D721Med (cell line): ENCODE results near the gene LUC7L.
"Not testable (repeated sequence)": the region's sequence is repeated elsewhere in the genome, so short reads cannot be mapped to it uniquely, and the experiment has no call there.

ENCODE experiments used
- DNase-seq: peaks from one replicate; pipeline ENCODE4 v3.0.0; 2011; ENCODE audit warnings: low spot score; ENCODE audit not compliant: insufficient read length
- FAIRE-seq: peaks from 2 replicates; lab custom pipeline; 2011; peaks lifted over from hg19 to GRCh38; lab: Jason Lieb, UNC
- TF ChIP-seq, protein P1 (sequence below): IDR thresholded peaks from 2 replicates; pipeline ENCODE4 v1.5.1; 2012; ENCODE audit warnings: mild to moderate bottlenecking, control low read depth; ENCODE audit not compliant: insufficient read depth; ENCODE audit errors: missing control alignments

The LUC7L gene

DNA sequence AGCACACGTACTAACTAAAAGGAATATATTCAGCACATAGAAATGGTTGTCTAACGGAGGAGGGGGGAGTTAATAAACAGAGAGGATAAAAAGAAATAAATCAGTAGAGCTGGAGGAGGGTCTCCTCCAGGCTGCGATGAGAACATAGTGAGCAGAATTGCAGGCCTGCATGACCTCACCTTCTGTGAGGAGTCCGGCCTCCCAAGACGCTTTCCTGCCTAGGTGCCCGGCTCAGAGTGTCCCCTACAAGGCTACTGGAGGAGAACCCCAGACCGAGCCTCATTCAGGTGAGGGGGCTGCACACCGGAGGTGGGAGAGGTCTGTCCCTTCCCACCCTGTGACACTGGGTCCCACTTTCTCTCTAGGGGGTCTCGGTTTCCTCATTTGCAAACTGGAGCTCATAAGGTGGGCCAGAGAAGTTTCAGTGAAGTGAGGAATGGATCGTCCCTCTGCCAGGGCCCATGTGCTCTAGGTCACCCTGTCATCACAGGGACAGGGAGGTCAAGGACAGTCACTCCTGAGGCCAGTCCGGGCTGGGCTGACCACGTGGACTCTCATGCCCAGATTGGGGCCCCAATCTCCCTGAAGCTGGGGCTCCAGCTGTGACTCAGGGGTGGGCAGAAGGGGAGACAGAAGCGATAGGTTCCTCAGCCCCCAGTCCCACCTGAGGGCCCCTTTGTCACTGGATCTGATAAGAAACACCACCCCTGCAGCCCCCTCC is 66.8 kb downstream of the LUC7L start:
- TF ChIP-seq, protein P1, sequence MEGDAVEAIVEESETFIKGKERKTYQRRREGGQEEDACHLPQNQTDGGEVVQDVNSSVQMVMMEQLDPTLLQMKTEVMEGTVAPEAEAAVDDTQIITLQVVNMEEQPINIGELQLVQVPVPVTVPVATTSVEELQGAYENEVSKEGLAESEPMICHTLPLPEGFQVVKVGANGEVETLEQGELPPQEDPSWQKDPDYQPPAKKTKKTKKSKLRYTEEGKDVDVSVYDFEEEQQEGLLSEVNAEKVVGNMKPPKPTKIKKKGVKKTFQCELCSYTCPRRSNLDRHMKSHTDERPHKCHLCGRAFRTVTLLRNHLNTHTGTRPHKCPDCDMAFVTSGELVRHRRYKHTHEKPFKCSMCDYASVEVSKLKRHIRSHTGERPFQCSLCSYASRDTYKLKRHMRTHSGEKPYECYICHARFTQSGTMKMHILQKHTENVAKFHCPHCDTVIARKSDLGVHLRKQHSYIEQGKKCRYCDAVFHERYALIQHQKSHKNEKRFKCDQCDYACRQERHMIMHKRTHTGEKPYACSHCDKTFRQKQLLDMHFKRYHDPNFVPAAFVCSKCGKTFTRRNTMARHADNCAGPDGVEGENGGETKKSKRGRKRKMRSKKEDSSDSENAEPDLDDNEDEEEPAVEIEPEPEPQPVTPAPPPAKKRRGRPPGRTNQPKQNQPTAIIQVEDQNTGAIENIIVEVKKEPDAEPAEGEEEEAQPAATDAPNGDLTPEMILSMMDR, result no peak
- FAIRE-seq, result no peak
- DNase-seq, result no peak

DNA sequence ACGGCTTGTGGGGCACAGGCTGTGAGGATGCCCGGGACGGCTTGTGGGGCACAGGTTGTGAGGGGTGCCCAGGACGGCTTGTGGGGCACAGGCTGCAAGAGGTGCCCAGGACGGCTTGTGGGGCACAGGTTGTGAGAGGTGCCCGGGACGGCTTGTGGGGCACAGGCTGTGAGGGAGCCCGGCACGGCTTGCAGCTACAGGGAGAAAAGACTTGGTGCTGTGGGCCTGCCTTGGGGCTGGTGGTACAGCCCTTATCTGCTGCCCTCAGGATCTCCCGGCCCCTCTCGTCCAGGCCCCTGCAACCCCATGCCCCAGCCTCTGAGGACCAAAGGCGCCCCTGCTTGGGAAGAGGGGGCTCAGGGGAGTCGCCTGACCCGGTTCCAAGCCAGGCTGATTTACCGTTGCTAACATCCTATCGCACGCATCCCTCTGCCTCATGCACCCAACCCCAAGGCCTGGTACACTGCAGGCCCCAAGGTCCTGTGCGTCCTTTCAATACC is 68.5 kb downstream of the LUC7L start:
- FAIRE-seq (no peak), DNase-seq (no peak)
- TF ChIP-seq, protein P1, result no peak

DNA sequence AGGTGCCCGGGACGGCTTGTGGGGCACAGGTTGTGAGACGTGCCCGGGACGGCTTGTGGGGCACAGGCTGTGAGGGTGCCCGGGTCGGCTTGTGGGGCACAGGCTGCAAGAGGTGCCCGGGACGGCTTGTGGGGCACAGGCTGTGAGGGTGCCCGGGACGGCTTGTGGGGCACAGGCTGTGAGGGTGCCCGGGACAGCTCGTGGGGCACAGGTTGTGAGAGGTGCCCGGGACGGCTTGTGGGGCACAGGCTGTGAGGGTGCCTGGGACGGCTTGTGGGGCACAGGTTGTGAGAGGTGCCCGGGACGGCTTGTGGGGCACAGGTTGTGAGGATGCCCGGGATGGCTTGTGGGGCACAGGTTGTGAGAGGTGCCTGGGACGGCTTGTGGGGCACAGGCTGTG is 69.0 kb downstream of the LUC7L start:
- not testable (repeated sequence) for DNase-seq, FAIRE-seq

DNA sequence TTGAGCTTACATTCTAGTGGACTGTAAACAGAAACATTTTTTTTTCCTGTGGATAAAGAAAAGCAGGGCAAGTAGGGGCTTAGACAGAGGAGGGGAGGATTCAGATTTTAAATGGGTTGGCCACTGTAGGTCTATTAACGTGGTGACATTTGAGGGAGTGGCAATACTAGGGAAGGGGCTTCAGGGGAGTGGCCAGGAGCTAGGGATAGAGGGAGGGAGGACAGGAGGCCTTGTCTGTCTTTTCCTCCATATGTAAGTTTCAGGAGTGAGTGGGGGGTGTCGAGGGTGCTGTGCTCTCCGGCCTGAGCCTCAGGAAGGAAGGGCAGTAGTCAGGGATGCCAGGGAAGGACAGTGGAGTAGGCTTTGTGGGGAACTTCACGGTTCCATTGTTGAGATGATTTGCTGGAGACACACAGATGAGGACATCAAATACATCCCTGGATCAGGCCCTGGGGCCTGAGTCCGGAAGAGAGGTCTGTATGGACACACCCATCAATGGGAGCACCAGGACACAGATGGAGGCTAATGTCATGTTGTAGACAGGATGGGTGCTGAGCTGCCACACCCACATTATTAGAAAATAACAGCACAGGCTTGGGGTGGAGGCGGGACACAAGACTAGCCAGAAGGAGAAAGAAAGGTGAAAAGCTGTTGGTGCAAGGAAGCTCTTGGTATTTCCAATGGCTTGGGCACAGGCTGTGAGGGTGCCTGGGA is 70.0 kb downstream of the LUC7L start:
- no peak for FAIRE-seq

DNA sequence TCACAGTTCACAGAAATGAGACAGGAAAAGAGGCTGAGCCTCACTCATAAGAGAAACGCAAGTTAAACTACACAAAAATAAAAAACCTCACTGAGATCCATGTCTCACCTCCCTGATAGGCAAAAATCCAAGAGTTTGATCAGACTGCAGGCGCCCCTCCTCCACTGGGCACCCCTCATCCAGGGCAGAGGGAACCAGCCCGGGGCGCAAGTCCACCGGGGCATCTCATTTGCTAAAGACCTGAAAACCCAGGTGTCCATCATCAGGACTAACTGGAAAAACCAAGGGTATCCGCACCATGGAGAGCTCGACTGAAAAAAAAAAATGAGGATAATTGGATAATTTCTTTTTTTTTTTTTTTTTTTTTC is 74.2 kb downstream of the LUC7L start:
- no peak for FAIRE-seq
- TF ChIP-seq, protein P1, result no peak
- no peak for DNase-seq

More for the DNA sequence above, 70.0 kb downstream of the LUC7L start:
- TF ChIP-seq, protein P1, result no peak
- no peak for DNase-seq

DNA sequence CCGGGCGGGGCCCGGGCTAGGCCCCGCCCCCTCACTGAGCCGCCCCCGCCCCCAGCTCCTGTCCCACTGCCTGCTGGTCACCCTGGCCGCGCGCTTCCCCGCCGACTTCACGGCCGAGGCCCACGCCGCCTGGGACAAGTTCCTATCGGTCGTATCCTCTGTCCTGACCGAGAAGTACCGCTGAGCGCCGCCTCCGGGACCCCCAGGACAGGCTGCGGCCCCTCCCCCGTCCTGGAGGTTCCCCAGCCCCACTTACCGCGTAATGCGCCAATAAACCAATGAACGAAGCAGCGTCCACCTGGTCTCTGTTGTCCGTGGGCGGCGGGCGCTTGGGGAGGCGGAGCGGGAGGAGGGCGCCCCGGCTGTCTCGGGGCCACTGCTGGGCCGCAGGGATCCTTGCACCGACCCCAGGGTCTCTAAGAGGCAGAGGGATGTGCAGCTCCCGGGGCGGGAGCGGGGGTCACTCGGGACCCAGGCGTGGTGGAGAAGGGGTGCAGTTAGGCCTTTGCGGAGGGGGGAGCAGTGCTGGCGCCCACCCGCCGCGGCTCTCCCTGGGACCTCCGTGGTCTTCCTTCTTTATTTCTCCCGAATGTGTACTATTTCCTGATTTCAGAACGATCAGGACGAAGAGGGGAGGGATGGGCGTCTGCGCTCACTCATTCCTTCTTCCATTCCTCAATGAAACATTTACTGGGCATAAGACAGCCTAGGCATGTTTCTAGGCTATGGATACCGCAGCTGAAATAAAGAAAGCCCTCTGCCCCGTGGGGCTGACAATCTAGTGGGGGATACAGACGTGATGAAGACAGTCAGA is 74.8 kb downstream of the LUC7L start:
- FAIRE-seq, result no peak
- TF ChIP-seq, protein P1, result no peak
- DNase-seq, result peak; percentile 75

DNA sequence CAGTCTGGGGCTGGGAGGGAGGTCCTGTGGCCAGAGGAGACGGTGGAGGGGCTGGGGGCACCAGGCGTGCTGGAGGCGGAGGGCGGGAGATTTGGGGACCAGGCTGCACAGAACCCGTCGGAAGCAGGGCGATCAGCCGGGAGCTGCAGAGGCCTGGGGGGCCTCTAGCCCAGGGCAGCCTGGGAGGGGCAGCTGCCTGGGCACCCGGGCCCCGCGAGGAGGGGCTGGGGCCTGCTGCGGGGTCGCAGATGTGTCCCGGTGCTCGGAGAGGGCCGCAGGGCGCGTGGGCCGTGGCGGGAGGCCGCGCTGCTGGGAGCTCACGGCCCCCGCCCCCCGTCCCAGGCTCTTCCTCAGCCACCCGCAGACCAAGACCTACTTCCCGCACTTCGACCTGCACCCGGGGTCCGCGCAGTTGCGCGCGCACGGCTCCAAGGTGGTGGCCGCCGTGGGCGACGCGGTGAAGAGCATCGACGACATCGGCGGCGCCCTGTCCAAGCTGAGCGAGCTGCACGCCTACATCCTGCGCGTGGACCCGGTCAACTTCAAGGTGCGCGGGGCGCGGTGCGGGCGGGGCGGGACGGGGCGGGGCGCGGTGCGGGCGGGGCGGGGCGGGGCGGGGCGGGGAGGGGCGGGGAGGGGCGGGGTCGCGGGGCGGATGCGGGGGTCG is 75.6 kb downstream of the LUC7L start:
- FAIRE-seq, DNase-seq: not testable (repeated sequence)

DNA sequence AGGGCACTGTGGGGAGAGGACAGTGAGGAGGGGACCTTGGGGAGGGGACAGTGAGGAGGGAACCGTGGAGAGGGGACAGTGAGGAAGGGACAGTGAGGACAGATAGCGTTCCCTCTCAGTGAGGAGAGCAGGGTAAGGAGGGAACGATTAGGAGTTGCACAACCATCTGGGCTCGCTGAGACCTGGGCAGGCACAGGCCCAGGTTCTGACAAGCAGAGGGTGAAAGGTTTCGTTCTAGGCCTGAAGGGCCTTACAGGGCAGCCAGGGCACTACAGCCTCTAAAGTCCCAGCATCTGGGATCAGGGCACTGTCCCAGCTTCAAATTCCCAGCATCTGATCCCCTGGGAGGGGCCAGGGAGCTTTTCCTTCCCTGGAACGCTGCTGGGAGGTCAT is 76.1 kb downstream of the LUC7L start:
- DNase-seq, FAIRE-seq: not testable (repeated sequence)
